K562 (cell line): ENCODE results near the gene ENTPD6. TPM values are rescaled to one million over a fixed set of nuclear protein-coding genes. Genes with fewer than 3 reads are reported as not detected.

Source experiments
- ATAC-seq: fragments of 200-7000 bp; cut with Tn5 transposase; 3 replicates; pipeline ENCODE4 v1.9.1; 2020; ENCODE audit warnings: moderate library complexity
- BruUV-seq: library from RNA; stranded (reverse); fragments of 400-500 nt; replicated peaks from 2 replicates; lab custom pipeline; 2021; lab: Mats Ljungman, UMichigan
- CTCF ChIA-PET: fragments of 300-600 bp; formaldehyde crosslinking; extraction: SDS; loops from one replicate; lab custom pipeline; 2021; ENCODE audit warnings: low intra/inter-chr PET ratio; lab: Yijun Ruan, JAX
- POLR2A ChIA-PET: fragments of 300-600, 350-650 bp; sonication (Branson Sonifier 250); formaldehyde crosslinking; extraction: SDS; loops from one replicate; lab custom pipeline; 2021; ENCODE audit warnings: antibody characterized with exemption, inconsistent platforms; lab: Yijun Ruan, JAX
- DNase-seq, 4 experiments: peaks; one replicate each; pipeline versions ENCODE4 v3.0.0 to v3.0.0-alpha.2; 2011 to 2018; ENCODE audit warnings: low spot score in 3 of 4, mixed read lengths in 3 of 4; ENCODE audit errors: extremely low read depth in 1 of 4
- FAIRE-seq: peaks from 2 replicates; lab custom pipeline; 2011; peaks lifted over from hg19 to GRCh38; lab: Jason Lieb, UNC
- H2AFZ ChIP-seq: 2 replicates; pipeline ENCODE4 v1.6.0; 2011; ENCODE audit warnings: low read depth, low read length, control low read depth, inconsistent platforms
- H3K27ac ChIP-seq: fragments of 200-600 bp; 3 replicates; pipeline ENCODE4 v1.8.0; 2011; ENCODE audit warnings: low read depth, mild to moderate bottlenecking, control low read depth, inconsistent platforms, low read length, moderate library complexity, mixed read lengths; ENCODE audit errors: extremely low read depth
- H3K27me3 ChIP-seq, 2 experiments: fragments of 300-600 bp in 1 of 2; 2 replicates in 1 of 2; 3 replicates in 1 of 2; pipeline versions ENCODE4 v1.6.0 to v1.8.0; 2011; ENCODE audit warnings: inconsistent platforms in 2 of 2, low read length in 2 of 2, mild to moderate bottlenecking in 1 of 2, mixed read lengths in 1 of 2, moderate library complexity in 1 of 2; ENCODE audit not compliant: control insufficient read depth in 2 of 2, insufficient read depth in 2 of 2
- H3K36me3 ChIP-seq: fragments of 300-600 bp; 3 replicates; pipeline ENCODE4 v1.8.0; 2011; ENCODE audit warnings: mild to moderate bottlenecking, low read length, inconsistent platforms; ENCODE audit not compliant: control insufficient read depth, insufficient read depth
- H3K4me1 ChIP-seq, 2 experiments: fragments of 200-600 bp in 1 of 2; replicated peaks in 1 of 2; 2 replicates in 1 of 2; 3 replicates in 1 of 2; pipeline versions ENCODE4 v1.5.1 to v1.8.0; 2011; ENCODE audit warnings: inconsistent platforms in 2 of 2, low read length in 2 of 2, mild to moderate bottlenecking in 1 of 2, mixed read lengths in 1 of 2, moderate library complexity in 1 of 2; ENCODE audit not compliant: control insufficient read depth in 2 of 2, insufficient read depth in 2 of 2
- H3K4me2 ChIP-seq: 2 replicates; pipeline ENCODE4 v1.6.1; 2011; ENCODE audit warnings: low read length, control low read depth, inconsistent platforms, mixed read lengths; ENCODE audit not compliant: insufficient read depth
- H3K4me3 ChIP-seq: fragments of 200-600 bp; sonication (generic), shearing (Covaris generic); 2 replicates; pipeline ENCODE4 v1.5.1; 2016; ENCODE audit warnings: control low read depth, inconsistent platforms
- H3K79me2 ChIP-seq: fragments of 200-600 bp; 3 replicates; pipeline ENCODE4 v1.8.0; 2011; ENCODE audit warnings: low read length, inconsistent platforms; ENCODE audit not compliant: control insufficient read depth, insufficient read depth
- H3K9ac ChIP-seq, 2 experiments: 2 replicates each; pipeline versions ENCODE4 v1.6.0 to v1.6.1; 2011; ENCODE audit warnings: low read depth in 2 of 2, low read length in 2 of 2, control low read depth in 1 of 2, inconsistent platforms in 1 of 2, mild to moderate bottlenecking in 1 of 2, mixed read lengths in 1 of 2; ENCODE audit not compliant: insufficient read depth in 1 of 2
- H3K9me1 ChIP-seq: one replicate; pipeline ENCODE4 v1.6.0; 2011; ENCODE audit warnings: inconsistent platforms, mild to moderate bottlenecking, low read length, moderate library complexity; ENCODE audit not compliant: control insufficient read depth, insufficient read depth
- H3K9me3 ChIP-seq: replicated peaks from 2 replicates; pipeline ENCODE4 v1.5.1; 2011; ENCODE audit warnings: low read depth, low read length, inconsistent platforms; ENCODE audit not compliant: control insufficient read depth, insufficient read depth
- H4K20me1 ChIP-seq: replicated peaks from 2 replicates; pipeline ENCODE4 v1.6.1; 2011; ENCODE audit warnings: low read length, inconsistent platforms, mixed read lengths; ENCODE audit not compliant: control insufficient read depth, insufficient read depth
- CEBPB ChIP-seq: fragments of 450-650 bp; IDR thresholded peaks from 2 replicates; pipeline ENCODE4 v1.6.1; 2016; ENCODE audit warnings: missing genetic modification characterization, missing compliant biosample characterization
- CEBPG ChIP-seq, 3 experiments: fragments of 200-800 bp in 1 of 3; sonication (Bioruptor generic) in 1 of 3; sonication (generic) in 1 of 3; formaldehyde crosslinking in 1 of 3; IDR thresholded peaks in 2 of 3; conservative IDR thresholded peaks in 1 of 3; 2 replicates each; pipeline versions ENCODE4 v1.6.1 to v1.8.0; 2016 to 2022; ENCODE audit warnings: missing compliant biosample characterization in 2 of 3, missing genetic modification characterization in 2 of 3, mild to moderate bottlenecking in 1 of 3, missing genetic modification reagents in 1 of 3
- CTCF ChIP-seq, 3 experiments: IDR thresholded peaks in 2 of 3; conservative IDR thresholded peaks in 1 of 3; 2 replicates each; pipeline ENCODE4 v1.5.1; 2011 to 2012; ENCODE audit warnings: low read length in 3 of 3, mild to moderate bottlenecking in 3 of 3, control low read depth in 2 of 3, improper control_type of control experiment in 1 of 3, inconsistent platforms in 1 of 3, low read depth in 1 of 3, mixed read lengths in 1 of 3, moderate library complexity in 1 of 3; ENCODE audit not compliant: insufficient read depth in 2 of 3
- MTF1 ChIP-seq: fragments of 250-450 bp; sonication (Bioruptor Pico); IDR thresholded peaks from 2 replicates; pipeline ENCODE4 v1.9.0; 2021; ENCODE audit warnings: moderate library complexity, mild to moderate bottlenecking, inconsistent platforms, borderline replicate concordance
- NFRKB ChIP-seq: fragments of 450-650 bp; IDR thresholded peaks from 2 replicates; pipeline ENCODE4 v1.6.1; 2016; ENCODE audit warnings: low read depth
- POLR2G ChIP-seq: fragments of 200-400 bp; formaldehyde crosslinking; IDR thresholded peaks from 2 replicates; pipeline ENCODE4 v1.6.1; 2017; ENCODE audit warnings: low read depth, mild to moderate bottlenecking, antibody characterized with exemption, low read length, moderate library complexity
- PTTG1 ChIP-seq: fragments of 450-650 bp; IDR thresholded peaks from 2 replicates; pipeline ENCODE4 v1.6.1; 2016; ENCODE audit warnings: low read depth, mild to moderate bottlenecking, missing genetic modification characterization, missing compliant biosample characterization
- SMARCE1 ChIP-seq: fragments of 450-650 bp; IDR thresholded peaks from 2 replicates; pipeline ENCODE4 v1.7.1; 2016; ENCODE audit warnings: mild to moderate bottlenecking
- SNAPC5 ChIP-seq: fragments of 250-450 bp; sonication (Bioruptor Pico); IDR thresholded peaks from 2 replicates; pipeline ENCODE4 v1.8.0; 2021; ENCODE audit warnings: moderate library complexity, mild to moderate bottlenecking, inconsistent platforms
- WGBS: fragments of 100-300 bp; shearing (Covaris generic); methylation state at CpG from one replicate; pipeline ENCODE4 v1.1.6; 2016; ENCODE audit warnings: low coverage, mixed read lengths; ENCODE audit not compliant: insufficient coverage; ENCODE audit errors: missing lambda C conversion rate; 5-methylcytosine and 5-hydroxymethylcytosine counted together
- in situ Hi-C: fragments of 300-500 bp; cut with MboI; formaldehyde crosslinking; loops from 4 replicates; pipeline ENCODE4 v1.15.0; 2018; ENCODE audit warnings: inconsistent platforms, mixed read lengths
- intact Hi-C: fragments of 100-400 bp; cut with micrococcal nuclease; formaldehyde crosslinking; loops from 2 replicates; pipeline ENCODE4 v1.14.2; 2022
- polyA plus RNA-seq, 8 experiments: library from polyadenylated mRNA; depleted of rRNA in 4 of 8; stranded (reverse) in 5 of 8; unstranded in 3 of 8; fragments of >200 nt; fragmentation: Nextera tagmentation in 2 of 8; fragmentation: Illumina TruSeq in 1 of 8; extraction: Ambion mirVana in 2 of 8; extraction: Trizol in 1 of 8; gene quantifications; 2 replicates each; pipeline versions ENCODE4 v1.2.1 to v1.2.3, GENCODE V29; 2011 to 2014; ENCODE audit warnings: inconsistent platforms in 1 of 8, missing spikeins in 1 of 8
- total RNA-seq, 7 experiments: library from RNA; depleted of rRNA in 6 of 7; stranded (reverse); fragments of >200 nt in 6 of 7; fragmentation: Illumina TruSeq in 2 of 7; extraction: Trizol in 2 of 7; gene quantifications; 2 replicates each; pipeline versions ENCODE4 v1.2.1 to v1.2.3, GENCODE V29; 2011 to 2021; ENCODE audit warnings: low replicate concordance in 1 of 7

ENTPD6 gene
- total and polyA plus RNA-seq, 9 of the 15 experiments (the other 6 are each of a cell fraction or from before 2014, with no cell fraction given), result 0.82 to 36.8 (median 22.4) TPM

DNA sequence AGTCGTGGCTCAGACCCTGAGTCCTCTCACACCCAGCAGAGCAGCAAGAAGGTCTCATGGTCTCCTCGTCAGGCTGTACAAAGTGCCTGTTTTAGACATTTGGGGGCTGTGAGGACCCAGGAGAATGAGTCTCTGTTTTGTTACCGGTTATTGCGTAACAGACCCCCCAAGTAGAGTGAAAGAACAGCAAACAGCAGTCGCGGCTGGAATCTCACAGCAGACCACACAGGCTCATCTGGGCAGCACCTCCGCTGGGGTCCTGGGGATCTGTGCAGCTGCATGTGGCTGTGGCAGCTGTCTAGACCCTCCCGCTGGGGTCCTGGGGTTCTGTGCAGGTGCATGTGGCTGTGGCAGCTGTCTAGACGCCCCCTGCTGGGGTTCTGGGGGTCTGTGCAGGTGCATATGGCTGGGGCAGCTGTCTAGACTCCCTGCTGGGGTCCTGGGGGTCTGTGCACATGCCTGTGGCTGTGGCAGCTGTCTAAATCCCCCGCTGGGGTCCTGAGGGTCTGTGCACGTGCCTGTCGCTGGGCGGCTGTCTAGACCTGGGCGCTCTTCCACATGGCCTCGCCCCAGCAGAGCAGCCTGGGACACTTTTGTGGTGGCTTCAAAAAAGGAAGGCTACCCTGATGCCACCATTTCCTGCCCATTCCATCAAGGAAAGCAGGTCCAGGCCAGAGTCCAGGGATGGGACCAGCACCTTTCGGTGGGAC lies 24.7 kb downstream of the ENTPD6 start:
- no TSS peak for BruUV-seq
- in situ Hi-C loops, result no loop called here

More for the DNA sequence above, 24.7 kb downstream of the ENTPD6 start:
- intact Hi-C loops, result no loop called here
- Histone ChIP-seq H3K27ac (no peak overlapping the region), H3K36me3 (peaks cover 7% of the 10 kb centered on the region; the same call in 2 of the 3 replicates), H3K9ac (0 out of 4 replicates have a peak overlapping the region, but pooled peaks of 1 of the 2 experiments have one; percentile 35), H3K79me2 (no peaks in the 10 kb centered on the region), H3K27me3 (no peaks in the 10 kb centered on the region), H3K4me1 (peaks cover 21 to 38% of the 10 kb centered on the region in 2 experiments), H2AFZ (no peak overlapping the region), H3K9me3 (no peaks in the 10 kb centered on the region), H3K4me3 (no peak overlapping the region), H3K4me2 (no peak overlapping the region), H4K20me1 (no peaks in the 10 kb centered on the region), H3K9me1 (no peaks in the 10 kb centered on the region)
- CTCF ChIA-PET, result no interaction called here
- 82% methylated on average over 10 of the region's 16 CpGs for WGBS
- FAIRE-seq (no peak), ATAC-seq (0 out of 3 replicates have a peak, but pooled peaks have one; percentile 18), DNase-seq (peak in 2 of 4 experiments; percentile 15 to 25)
- TF ChIP-seq SMARCE1, result no peak
- TF ChIP-seq POLR2G, result 0 out of 2 replicates have a peak, but pooled peaks have one; percentile 32
- peak; percentile 71 for TF ChIP-seq CEBPG (CRISPR knock-in tag; IDR thresholded peaks at IDR 0.05)
- TF ChIP-seq CEBPG (tag; conservative IDR thresholded peaks at IDR 0.05 in 1 of 2, IDR thresholded peaks at IDR 0.05 in 1 of 2), result peak; percentile 47 to 81; a peak in 3 of 4 replicates
- TF ChIP-seq MTF1, result no peak
- no peak for TF ChIP-seq PTTG1 (tag)
- TF ChIP-seq SNAPC5 (CRISPR knock-in tag), result no peak
- TF ChIP-seq CEBPB (tag), result peak; percentile 93
- TF ChIP-seq NFRKB, result no peak
- TF ChIP-seq CTCF (IDR thresholded peaks at IDR 0.05 in 2 of 3, conservative IDR thresholded peaks at IDR 0.05 in 1 of 3; ENCODE audit: insufficient read depth in 2 of 3, low read depth in 1 of 3, low read length in 3 of 3), result peak; percentile 22 to 30 (median 23); a peak in 3 of 6 replicates
- POLR2A ChIA-PET, result interaction anchor here (0.6 kb wide), 1 partner anchor 26 kb away, joined by 4 read pairs; no protein-coding TSS in a partner anchor
